Panc1 (cell line): ENCODE results near the gene MRAS. TPM values are rescaled to one million over a fixed set of nuclear protein-coding genes. Genes with fewer than 3 reads are reported as not detected.

ENCODE experiments used
- ATAC-seq: fragments of 200-7000 bp; cut with Tn5 transposase; 2 replicates; pipeline ENCODE4 v1.9.1; 2020; ENCODE audit warnings: mild to moderate bottlenecking, moderate library complexity
- BruUV-seq: library from RNA; stranded (reverse); fragments of 400-500 nt; replicated peaks from 2 replicates; lab custom pipeline; 2021; lab: Mats Ljungman, UMichigan
- CTCF ChIA-PET: fragments of 300-600 bp; sonication (Branson Sonifier 250); formaldehyde crosslinking; loops from one replicate; lab custom pipeline; 2022; ENCODE audit warnings: antibody characterized with exemption; lab: Charles Lee
- POLR2A ChIA-PET: fragments of 300-600 bp; sonication (Branson Sonifier 250); formaldehyde crosslinking; loops from one replicate; lab custom pipeline; 2022; ENCODE audit warnings: antibody characterized with exemption; lab: Charles Lee
- DNase-seq: peaks from one replicate; pipeline ENCODE4 v3.0.0-alpha.2; 2010; ENCODE audit warnings: low read depth, low spot score
- H3K27ac ChIP-seq: 2 replicates; pipeline ENCODE4 v1.5.1; 2011; ENCODE audit warnings: mild to moderate bottlenecking, low read length, inconsistent platforms
- H3K27me3 ChIP-seq: fragments of 200-500 bp; sonication (Bioruptor generic); 2 replicates; pipeline ENCODE4 v1.6.0; 2014; ENCODE audit warnings: low read length, inconsistent platforms; ENCODE audit not compliant: control insufficient read depth, insufficient read depth
- H3K36me3 ChIP-seq: fragments of 200-500 bp; sonication (Bioruptor generic); 2 replicates; pipeline ENCODE4 v1.5.1; 2014; ENCODE audit warnings: inconsistent platforms, mild to moderate bottlenecking, low read length, moderate library complexity; ENCODE audit not compliant: control insufficient read depth, insufficient read depth
- H3K4me1 ChIP-seq: 2 replicates; pipeline ENCODE4 v1.5.1; 2011; ENCODE audit warnings: inconsistent platforms, mild to moderate bottlenecking, low read length, moderate library complexity; ENCODE audit not compliant: control insufficient read depth, insufficient read depth
- H3K4me3 ChIP-seq, 2 experiments: 2 replicates each; pipeline ENCODE4 v1.5.1; 2011 to 2012; ENCODE audit warnings: low read depth in 2 of 2, low read length in 2 of 2, mild to moderate bottlenecking in 2 of 2, inconsistent platforms in 1 of 2, moderate library complexity in 1 of 2
- H3K9me3 ChIP-seq: fragments of 200-500 bp; sonication (Bioruptor generic); 2 replicates; pipeline ENCODE4 v1.5.1; 2014; ENCODE audit warnings: low read depth, mild to moderate bottlenecking, inconsistent platforms, low read length, moderate library complexity; ENCODE audit not compliant: control insufficient read depth, insufficient read depth
- CTCF ChIP-seq: fragments of 450-650 bp; IDR thresholded peaks from 2 replicates; pipeline ENCODE4 v1.5.1; 2017; ENCODE audit warnings: mild to moderate bottlenecking
- POLR2AphosphoS5 ChIP-seq: IDR thresholded peaks from 2 replicates; pipeline ENCODE4 v1.6.1; 2012; ENCODE audit warnings: mild to moderate bottlenecking, low read depth, low read length, moderate library complexity
- REST ChIP-seq, 2 experiments: IDR thresholded peaks; 2 replicates each; pipeline ENCODE4 v1.6.1; 2011 to 2012; ENCODE audit warnings: low read depth in 2 of 2, control low read depth in 1 of 2, low read length in 1 of 2, mild to moderate bottlenecking in 1 of 2, moderate library complexity in 1 of 2; ENCODE audit not compliant: insufficient read depth in 1 of 2
- SIN3A ChIP-seq: IDR thresholded peaks from 2 replicates; pipeline ENCODE4 v1.6.1; 2012; ENCODE audit warnings: low read depth, mild to moderate bottlenecking, low read length, moderate library complexity, borderline replicate concordance; ENCODE audit not compliant: insufficient read depth
- TCF7L2 ChIP-seq: IDR thresholded peaks from 2 replicates; pipeline ENCODE4 v1.6.1; 2011; ENCODE audit warnings: mild to moderate bottlenecking, low read depth, low read length, inconsistent platforms
- in situ Hi-C: cut with HindIII; loops from 2 replicates; pipeline ENCODE4 v1.10.0; 2016; ENCODE audit warnings: low sequenced_read_pairs, low pct_unique_long_range_greater_than_20kb
- intact Hi-C: fragments of 100-400 bp; cut with micrococcal nuclease; formaldehyde crosslinking; loops from one replicate; pipeline ENCODE4 v1.10.0; 2022; ENCODE audit not compliant: unreplicated experiment
- total RNA-seq: library from RNA; stranded (reverse); gene quantifications from one replicate; pipeline ENCODE4 v1.2.1, GENCODE V29; 2021; ENCODE audit not compliant: unreplicated experiment

Gene MRAS
- total RNA-seq, 1 experiment from 2014 or later, result 14.2 TPM

- Histone ChIP-seq H3K4me1 (no peaks in the 10 kb centered on the region), H3K27me3 (peaks cover 14% of the 10 kb centered on the region), H3K4me3 (no peak overlapping the region), H3K27ac (no peak overlapping the region), H3K36me3 (no peaks in the 10 kb centered on the region), H3K9me3 (peaks cover 11% of the 10 kb centered on the region; the same call in 1 of the 2 replicates)
- BruUV-seq, result no TSS peak
- ChIA-PET CTCF (interaction anchor here (0.7 kb wide), 1 partner anchor 236 kb away, joined by 4 read pairs; no protein-coding TSS in a partner anchor), POLR2A (no interaction called here)
- no peak for DNase-seq
- TF ChIP-seq CTCF, result no peak
- no peak for TF ChIP-seq POLR2AphosphoS5
- TF ChIP-seq TCF7L2, result no peak
- no peak for TF ChIP-seq SIN3A
- ATAC-seq, result no peak
- intact Hi-C loops, result no loop called here
- in situ Hi-C loops, result no loop called here
These were observed 39.6 kb upstream of the MRAS start for GRCh38 chr3:138308783-138309182.

GRCh38 chr3:138310494-138310893 is 37.9 kb upstream of the MRAS start:
- peaks cover 11% of the 10 kb centered on the region; the same call in 1 of the 2 replicates for H3K9me3 ChIP-seq
- no peak overlapping the region for H3K27ac ChIP-seq
- intact Hi-C loops, result no loop called here
- no peaks in the 10 kb centered on the region for H3K4me1 ChIP-seq
- peaks cover 16% of the 10 kb centered on the region for H3K27me3 ChIP-seq
- TF ChIP-seq CTCF (no peak), TCF7L2 (no peak), SIN3A (no peak), POLR2AphosphoS5 (no peak), REST (IDR thresholded peaks at IDR 0.05; ENCODE audit: insufficient read depth in 1 of 2, low read depth in 2 of 2, low read length in 1 of 2) (no peak)
- in situ Hi-C loops, result no loop called here
- DNase-seq (no peak), ATAC-seq (no peak)
- no TSS peak for BruUV-seq
- ChIA-PET POLR2A (no interaction called here), CTCF (no interaction called here)
- H3K4me3 ChIP-seq, result no peak overlapping the region
- H3K36me3 ChIP-seq, result no peaks in the 10 kb centered on the region
